Adrenal gland (tissue), 12 donors: ENCODE results near the gene LHFPL2. TPM values are rescaled to one million over a fixed set of nuclear protein-coding genes. Genes with fewer than 3 reads are reported as not detected.

Experiments
- DNase-seq, 7 donors: peaks; one replicate each; pipeline ENCODE4 v3.0.0-alpha.2; 2019 to 2020
- H3K27ac ChIP-seq, 5 donors: fragments of 200-600 bp; sonication (generic) in 4 of 5; 1 replicate in 3 of 5; 2 replicates in 2 of 5; pipeline versions ENCODE4 v1.5.1 to v1.8.0; 2016 to 2020; ENCODE audit warnings: mild to moderate bottlenecking in 1 of 5
- H3K27me3 ChIP-seq: fragments of 200-600 bp; 2 replicates; pipeline ENCODE4 v1.8.0; 2021
- H3K36me3 ChIP-seq, 2 donors: fragments of 200-600 bp; replicated peaks in 1 of 2; 1 replicate in 1 of 2; 2 replicates in 1 of 2; pipeline versions ENCODE4 v1.5.1 to v1.8.0; 2018 to 2022
- H3K4me1 ChIP-seq, 2 donors: fragments of 200-600 bp; replicated peaks in 1 of 2; 1 replicate in 1 of 2; 2 replicates in 1 of 2; pipeline versions ENCODE4 v1.5.1 to v1.8.0; 2018 to 2021
- H3K4me3 ChIP-seq, 4 donors: fragments of 200-600 bp; sonication (generic) in 3 of 4; one replicate each; pipeline ENCODE4 v1.5.1; 2016 to 2018
- H3K9me3 ChIP-seq, 3 donors: fragments of 200-600 bp; sonication (generic) in 1 of 3; replicated peaks in 1 of 3; 1 replicate in 2 of 3; 2 replicates in 1 of 3; pipeline versions ENCODE4 v1.5.1 to v1.8.0; 2016 to 2021
- CTCF ChIP-seq, 6 experiments: fragments of 450-650 bp in 4 of 6; fragments of 200-600 bp in 2 of 6; sonication (generic) in 1 of 6; IDR thresholded peaks; 1 replicate in 5 of 6; 2 replicates in 1 of 6; pipeline versions ENCODE4 v1.5.1 to v1.8.0; 2016 to 2021; ENCODE audit warnings: antibody characterized with exemption in 6 of 6, mild to moderate bottlenecking in 2 of 6, moderate library complexity in 1 of 6
- POLR2A ChIP-seq, 2 donors: fragments of 450-650 bp; IDR thresholded peaks; one replicate each; pipeline ENCODE4 v1.6.1; 2017; ENCODE audit warnings: antibody characterized with exemption in 2 of 2, mild to moderate bottlenecking in 2 of 2, moderate library complexity in 1 of 2
- WGBS, 4 donors: extraction: QIAGEN DNeasy Blood & Tissue Kit in 2 of 4; methylation state at CpG; one replicate each; pipeline versions ENCODE4 v1.1.5 to v1.1.7; 2013 to 2017; 5-methylcytosine and 5-hydroxymethylcytosine counted together
- intact Hi-C, 2 donors: fragments of 100-400 bp; cut with DNase I; formaldehyde crosslinking; loops; one replicate each; pipeline versions ENCODE4 v1.14.1 to v1.15.0; 2022 to 2023
- polyA plus RNA-seq, 3 donors: library from polyadenylated mRNA; stranded (reverse); fragments of 200-250 nt in 2 of 3; fragments of 350-450 nt in 1 of 3; fragmentation: Illumina TruSeq in 1 of 3; extraction: RNeasy Lipid Tissue Mini Kit (QIAGEN cat#74804) in 1 of 3; gene quantifications; one replicate each; pipeline ENCODE4 v1.2.3, GENCODE V29; 2013 to 2014
- total RNA-seq, 9 donors: library from RNA; depleted of rRNA in 4 of 9; stranded (reverse); fragments of >200 nt in 4 of 9; fragments of 120-200 nt in 1 of 9; fragmentation: NEBNext Ultra II Directional in 1 of 9; extraction: Animal tissue kit (Norgen Biotek cat#: 25700) in 1 of 9; gene quantifications; one replicate each; pipeline versions ENCODE4 v1.1.0 to v1.2.4, GENCODE V29; 2013 to 2023
- donor health status: healthy with polysubstance abuse.
- donor health status: Bipolar disorder and iron deficiency.
- donor health status: DM: yes; HTN: yes; CAD: no.
- donor health status: DM: no; HTN: no; CAD: no.
- donor health status: DM: no; HTN: no; CAD: no.
- donor health status: DM: yes; HTN: yes; CAD: no.

The LHFPL2 gene
- total and polyA plus RNA-seq, 12 donors = 8.0 to 68.4 (median 44.9) TPM

- H3K36me3 ChIP-seq = no peaks in the 10 kb centered on the region
- H3K4me3 ChIP-seq = no peak overlapping the region
- H3K27me3 ChIP-seq = no peaks in the 10 kb centered on the region
- TF ChIP-seq POLR2A (IDR thresholded peaks at IDR 0.05) (no peak), CTCF (IDR thresholded peaks at IDR 0.05) (no peak)
- no peak overlapping the region for H3K27ac ChIP-seq
- H3K4me1 ChIP-seq = peaks cover 0 to 7% of the 10 kb centered on the region in 2 donors
- no peaks in the 10 kb centered on the region for H3K9me3 ChIP-seq
- DNase-seq = no peak
- intact Hi-C loops = no loop called here
- 86 to 94% (median 92%) methylated on average over 1 of the region's 1 CpG for WGBS, 4 donors
These were observed 13.1 kb upstream of the LHFPL2 start for GRCh38 chr5:78661691-78662090.

- DNase-seq = no peak
- intact Hi-C loops = no loop called here
- no peaks in the 10 kb centered on the region for H3K9me3 ChIP-seq
- WGBS, 4 donors = 77 to 94% (median 91%) methylated on average over 1 of the region's 1 CpG
- H3K27me3 ChIP-seq = no peaks in the 10 kb centered on the region
- H3K27ac ChIP-seq = no peak overlapping the region
- no peak overlapping the region for H3K4me3 ChIP-seq
- TF ChIP-seq POLR2A (IDR thresholded peaks at IDR 0.05) (no peak), CTCF (IDR thresholded peaks at IDR 0.05) (no peak)
- H3K36me3 ChIP-seq = no peaks in the 10 kb centered on the region
- H3K4me1 ChIP-seq = peaks cover 0 to 7% of the 10 kb centered on the region in 2 donors
These were observed 12.5 kb upstream of the LHFPL2 start for GRCh38 chr5:78661044-78661443.

- Histone ChIP-seq H3K36me3 (no peaks in the 10 kb centered on the region), H3K27me3 (no peaks in the 10 kb centered on the region), H3K9me3 (no peaks in the 10 kb centered on the region), H3K4me3 (no peak overlapping the region), H3K4me1 (peaks cover 0 to 7% of the 10 kb centered on the region in 2 donors), H3K27ac (no peak overlapping the region)
- 54 to 66% (median 61%) methylated on average over 1 of the region's 1 CpG for WGBS, 4 donors
- DNase-seq = no peak
- intact Hi-C loops = no loop called here
- no peak for TF ChIP-seq CTCF (IDR thresholded peaks at IDR 0.05)
- no peak for TF ChIP-seq POLR2A (IDR thresholded peaks at IDR 0.05)
These were observed 11.8 kb upstream of the LHFPL2 start for GRCh38 chr5:78660401-78660800.

- intact Hi-C loops = no loop called here
- WGBS, 4 donors = 18 to 40% (median 35%) methylated on average over 3 of the region's 3 CpGs
- H3K36me3 ChIP-seq = no peaks in the 10 kb centered on the region
- H3K4me3 ChIP-seq = no peak overlapping the region
- no peak for DNase-seq
- no peak for TF ChIP-seq POLR2A (IDR thresholded peaks at IDR 0.05)
- no peak for TF ChIP-seq CTCF (IDR thresholded peaks at IDR 0.05)
- no peaks in the 10 kb centered on the region for H3K9me3 ChIP-seq
- no peak overlapping the region for H3K27ac ChIP-seq
- no peaks in the 10 kb centered on the region for H3K27me3 ChIP-seq
- peaks cover 0 to 7% of the 10 kb centered on the region in 2 donors for H3K4me1 ChIP-seq
These were observed 11.1 kb upstream of the LHFPL2 start for GRCh38 chr5:78659714-78660113.
